SJCRH30 (cell line): ENCODE results near the gene KIAA0753. TPM values are rescaled to one million over a fixed set of nuclear protein-coding genes. Genes with fewer than 3 reads are reported as not detected.

Experiments used
- DNase-seq, 2 experiments: peaks; one replicate each; pipeline ENCODE4 v3.0.0-alpha.2; 2015 to 2020
- H3K27ac ChIP-seq: fragments of 250-450 bp; sonication (Bioruptor Pico); 2 replicates; pipeline ENCODE4 v1.5.1; 2020; ENCODE audit warnings: mild to moderate bottlenecking, moderate library complexity
- H3K27me3 ChIP-seq: fragments of 250-450 bp; sonication (Bioruptor Pico); 2 replicates; pipeline ENCODE4 v1.5.1; 2020; ENCODE audit warnings: mild to moderate bottlenecking, moderate library complexity
- H3K36me3 ChIP-seq: fragments of 250-450 bp; sonication (Bioruptor Pico); 2 replicates; pipeline ENCODE4 v1.5.1; 2020; ENCODE audit warnings: mild to moderate bottlenecking, moderate library complexity
- H3K4me1 ChIP-seq: fragments of 250-450 bp; sonication (Bioruptor Pico); 2 replicates; pipeline ENCODE4 v1.5.1; 2020; ENCODE audit warnings: mild to moderate bottlenecking, moderate library complexity
- H3K4me3 ChIP-seq: fragments of 250-450 bp; sonication (Bioruptor Pico); 2 replicates; pipeline ENCODE4 v1.5.1; 2020; ENCODE audit warnings: mild to moderate bottlenecking, moderate library complexity
- H3K9me3 ChIP-seq: fragments of 250-450 bp; sonication (Bioruptor Pico); replicated peaks from 2 replicates; pipeline ENCODE4 v1.5.1; 2020; ENCODE audit warnings: mild to moderate bottlenecking, moderate library complexity
- total RNA-seq: library from RNA; depleted of rRNA; stranded (reverse); fragments of >200 nt; shearing (Covaris generic); gene quantifications from 2 replicates; pipeline ENCODE4 v1.2.3, GENCODE V29; 2014

KIAA0753 gene
- total RNA-seq, 1 experiment from 2014 or later, result 14.3 TPM

- Histone ChIP-seq H3K27me3 (no peaks in the 10 kb centered on the region), H3K27ac (no peak overlapping the region), H3K36me3 (no peaks in the 10 kb centered on the region), H3K4me1 (peaks cover 24% of the 10 kb centered on the region), H3K9me3 (no peaks in the 10 kb centered on the region), H3K4me3 (no peak overlapping the region)
- DNase-seq, result no peak
Observed at GRCh38 chr17:6549384-6550036, 91.0 kb downstream of the KIAA0753 start.

- Histone ChIP-seq H3K36me3 (no peaks in the 10 kb centered on the region), H3K4me3 (no peak overlapping the region), H3K9me3 (no peaks in the 10 kb centered on the region), H3K27ac (no peak overlapping the region), H3K27me3 (no peaks in the 10 kb centered on the region), H3K4me1 (peaks cover 21% of the 10 kb centered on the region)
- DNase-seq, result no peak
Observed at GRCh38 chr17:6548578-6549330, 91.8 kb downstream of the KIAA0753 start.

- no peak overlapping the region for H3K27ac ChIP-seq
- no peak overlapping the region for H3K4me3 ChIP-seq
- H3K4me1 ChIP-seq, result peaks cover 14% of the 10 kb centered on the region
- no peak for DNase-seq
- no peaks in the 10 kb centered on the region for H3K27me3 ChIP-seq
- no peaks in the 10 kb centered on the region for H3K36me3 ChIP-seq
- H3K9me3 ChIP-seq, result no peaks in the 10 kb centered on the region
Observed at GRCh38 chr17:6548034-6548433, 92.5 kb downstream of the KIAA0753 start.

- no peaks in the 10 kb centered on the region for H3K9me3 ChIP-seq
- no peak for DNase-seq
- H3K36me3 ChIP-seq, result no peaks in the 10 kb centered on the region
- H3K27me3 ChIP-seq, result no peaks in the 10 kb centered on the region
- H3K4me1 ChIP-seq, result peaks cover 11% of the 10 kb centered on the region
- no peak overlapping the region for H3K4me3 ChIP-seq
- no peak overlapping the region for H3K27ac ChIP-seq
Observed at GRCh38 chr17:6547336-6547735, 93.2 kb downstream of the KIAA0753 start.

- peaks cover 11% of the 10 kb centered on the region; the same call in 1 of the 2 replicates for H3K4me1 ChIP-seq
- no peaks in the 10 kb centered on the region for H3K36me3 ChIP-seq
- H3K4me3 ChIP-seq, result no peak overlapping the region
- no peaks in the 10 kb centered on the region for H3K9me3 ChIP-seq
- H3K27me3 ChIP-seq, result no peaks in the 10 kb centered on the region
- H3K27ac ChIP-seq, result no peak overlapping the region
- DNase-seq, result peak; percentile 46 to 55
Observed at GRCh38 chr17:6546069-6546718, 94.3 kb downstream of the KIAA0753 start.

- DNase-seq, result no peak
- H3K4me1 ChIP-seq, result peaks cover 11% of the 10 kb centered on the region; the same call in 1 of the 2 replicates
Observed at GRCh38 chr17:6545291-6545690, 95.2 kb downstream of the KIAA0753 start.

GRCh38 chr17:6544011-6544370 lies 96.5 kb downstream of the KIAA0753 start:
- H3K4me1 ChIP-seq, result peaks cover under 1% of the 10 kb centered on the region; the same call in 1 of the 2 replicates
- H3K27me3 ChIP-seq, result no peaks in the 10 kb centered on the region
- no peaks in the 10 kb centered on the region for H3K36me3 ChIP-seq
- H3K27ac ChIP-seq, result no peak overlapping the region
- no peak overlapping the region for H3K4me3 ChIP-seq
- DNase-seq, result no peak
- no peaks in the 10 kb centered on the region for H3K9me3 ChIP-seq

More at GRCh38 chr17:6545291-6545690, 95.2 kb downstream of the KIAA0753 start:
- Histone ChIP-seq H3K9me3 (no peaks in the 10 kb centered on the region), H3K27me3 (no peaks in the 10 kb centered on the region), H3K27ac (no peak overlapping the region), H3K36me3 (no peaks in the 10 kb centered on the region), H3K4me3 (no peak overlapping the region)

GRCh38 chr17:6543079-6544010 lies 97.2 kb downstream of the KIAA0753 start:
- H3K4me3 ChIP-seq, result no peak overlapping the region
- H3K27me3 ChIP-seq, result no peaks in the 10 kb centered on the region
- no peaks in the 10 kb centered on the region for H3K36me3 ChIP-seq
- no peak overlapping the region; the same call in 1 of the 2 replicates for H3K27ac ChIP-seq
- H3K9me3 ChIP-seq, result no peaks in the 10 kb centered on the region
- no peaks in the 10 kb centered on the region for H3K4me1 ChIP-seq
- DNase-seq, result no peak

GRCh38 chr17:6542577-6542976 lies 97.9 kb downstream of the KIAA0753 start:
- Histone ChIP-seq H3K9me3 (no peaks in the 10 kb centered on the region), H3K27ac (no peak overlapping the region; the same call in 1 of the 2 replicates), H3K27me3 (no peaks in the 10 kb centered on the region), H3K4me1 (peaks cover 1% of the 10 kb centered on the region; the same call in 1 of the 2 replicates), H3K36me3 (no peaks in the 10 kb centered on the region), H3K4me3 (no peak overlapping the region)
- DNase-seq, result no peak

- peaks cover 6% of the 10 kb centered on the region for H3K4me1 ChIP-seq
- H3K36me3 ChIP-seq, result 0 out of 2 replicates have a peak, but pooled peaks cover 2% of the 10 kb centered on the region
- no peaks in the 10 kb centered on the region for H3K9me3 ChIP-seq
- H3K27me3 ChIP-seq, result no peaks in the 10 kb centered on the region
- DNase-seq, result no peak
- H3K4me3 ChIP-seq, result no peak overlapping the region
- H3K27ac ChIP-seq, result peak overlapping the region; percentile 16; the same call in 1 of the 2 replicates
Observed at GRCh38 chr17:6541886-6542285, 98.6 kb downstream of the KIAA0753 start.

- no peaks in the 10 kb centered on the region for H3K9me3 ChIP-seq
- H3K27me3 ChIP-seq, result no peaks in the 10 kb centered on the region
- 0 out of 2 replicates have a peak, but pooled peaks cover 2% of the 10 kb centered on the region for H3K36me3 ChIP-seq
- H3K4me3 ChIP-seq, result no peak overlapping the region
- DNase-seq, result no peak
- H3K4me1 ChIP-seq, result peaks cover 20% of the 10 kb centered on the region
- H3K27ac ChIP-seq, result no peak overlapping the region
Observed at GRCh38 chr17:6539871-6540270, 100.6 kb downstream of the KIAA0753 start.

GRCh38 chr17:6536566-6537065 lies 103.9 kb downstream of the KIAA0753 start:
- H3K9me3 ChIP-seq, result no peaks in the 10 kb centered on the region
- H3K27me3 ChIP-seq, result no peaks in the 10 kb centered on the region
- H3K36me3 ChIP-seq, result peaks cover 6% of the 10 kb centered on the region; the same call in 1 of the 2 replicates
- peak overlapping the region; percentile 81 for H3K27ac ChIP-seq
- no peak overlapping the region for H3K4me3 ChIP-seq
- no peak for DNase-seq
- peaks cover 20% of the 10 kb centered on the region for H3K4me1 ChIP-seq

- peak overlapping the region; percentile 81 for H3K27ac ChIP-seq
Observed at GRCh38 chr17:6536053-6536452, 104.5 kb downstream of the KIAA0753 start.

More at GRCh38 chr17:6536053-6536452, 104.5 kb downstream of the KIAA0753 start:
- peak; percentile 88 to 91 for DNase-seq
- H3K9me3 ChIP-seq, result no peaks in the 10 kb centered on the region
- no peak overlapping the region for H3K4me3 ChIP-seq
- peaks cover 20% of the 10 kb centered on the region for H3K4me1 ChIP-seq
- peaks cover 6% of the 10 kb centered on the region; the same call in 1 of the 2 replicates for H3K36me3 ChIP-seq
- no peaks in the 10 kb centered on the region for H3K27me3 ChIP-seq
